CD4-positive, alpha-beta memory T cell (primary cell): ENCODE measurements around the gene ANKRD13A. TPM values are rescaled to one million over a fixed set of nuclear protein-coding genes. Genes with fewer than 3 reads are reported as not detected.
A peak's percentile ranks its signal among the peaks of the same experiment; 100 is the strongest.

ENCODE experiments used
- CTCF ChIA-PET: fragments of 350-600 bp; sonication (Branson Sonifier 250); formaldehyde crosslinking; loops from one replicate; lab custom pipeline; 2021; ENCODE audit warnings: inconsistent platforms; ENCODE audit not compliant: partially characterized antibody; lab: Charles Lee
- POLR2A ChIA-PET: fragments of 350-600 bp; sonication (Branson Sonifier 250); formaldehyde crosslinking; loops from one replicate; lab custom pipeline; 2021; ENCODE audit not compliant: partially characterized antibody; lab: Charles Lee
- DNase-seq, 5 donors: peaks; one replicate each; pipeline versions ENCODE4 v3.0.0 to v3.0.0-alpha.2; 2020 to 2022; ENCODE audit warnings: mixed read lengths in 1 of 5
- H3K27ac ChIP-seq: one replicate; pipeline ENCODE4 v1.7.0; 2013; ENCODE audit warnings: low read depth, low read length
- H3K27me3 ChIP-seq: 2 replicates; pipeline ENCODE4 v1.7.0; 2013; ENCODE audit warnings: mild to moderate bottlenecking, low read length, moderate library complexity; ENCODE audit not compliant: insufficient read depth
- H3K36me3 ChIP-seq: 2 replicates; pipeline ENCODE4 v1.7.0; 2013; ENCODE audit warnings: mild to moderate bottlenecking, low read length, moderate library complexity; ENCODE audit not compliant: insufficient read depth
- H3K4me1 ChIP-seq: 2 replicates; pipeline ENCODE4 v1.7.0; 2013; ENCODE audit warnings: mild to moderate bottlenecking, low read length, moderate library complexity; ENCODE audit not compliant: insufficient read depth
- H3K4me3 ChIP-seq, 2 donors: one replicate each; pipeline ENCODE4 v1.7.0; 2013; ENCODE audit warnings: low read length in 2 of 2, mild to moderate bottlenecking in 1 of 2
- H3K9me3 ChIP-seq, 2 donors: one replicate each; pipeline ENCODE4 v1.7.0; 2013; ENCODE audit warnings: low read length in 2 of 2, control low read depth in 1 of 2; ENCODE audit not compliant: control insufficient read depth in 1 of 2
- H3K27ac Mint-ChIP-seq, 7 donors: one replicate each; pipeline ENCODE4 v1.8.0; 2020 to 2021; ENCODE audit warnings: mixed read lengths in 7 of 7, mild to moderate bottlenecking in 6 of 7, inconsistent platforms in 3 of 7, moderate library complexity in 3 of 7
- H3K27me3 Mint-ChIP-seq, 2 donors: one replicate each; pipeline ENCODE4 v1.8.0; 2020 to 2021; ENCODE audit warnings: mixed read lengths in 2 of 2
- H3K36me3 Mint-ChIP-seq, 2 donors: one replicate each; pipeline ENCODE4 v1.8.0; 2020 to 2021; ENCODE audit warnings: mixed read lengths in 2 of 2, inconsistent platforms in 1 of 2, mild to moderate bottlenecking in 1 of 2
- H3K4me1 Mint-ChIP-seq, 4 donors: one replicate each; pipeline ENCODE4 v1.8.0; 2020 to 2021; ENCODE audit warnings: mixed read lengths in 4 of 4, mild to moderate bottlenecking in 1 of 4
- H3K4me3 Mint-ChIP-seq, 8 donors: one replicate each; pipeline ENCODE4 v1.8.0; 2020 to 2021; ENCODE audit warnings: mixed read lengths in 8 of 8, mild to moderate bottlenecking in 7 of 8, moderate library complexity in 6 of 8, inconsistent platforms in 3 of 8
- H3K9me3 Mint-ChIP-seq, 8 donors: one replicate each; pipeline ENCODE4 v1.8.0; 2020 to 2021; ENCODE audit warnings: mixed read lengths in 8 of 8, mild to moderate bottlenecking in 5 of 8, inconsistent platforms in 3 of 8, moderate library complexity in 1 of 8
- intact Hi-C: fragments of 100-400 bp; cut with micrococcal nuclease; formaldehyde crosslinking; loops from one replicate; pipeline ENCODE4 v1.15.1; 2023
- polyA plus RNA-seq, 2 donors: library from polyadenylated mRNA; unstranded; fragments of 300-500 nt; fragmentation: Illumina TruSeq; gene quantifications; one replicate each; pipeline ENCODE4 v1.2.3, GENCODE V29; 2021
- total RNA-seq, 2 experiments: library from RNA; stranded (reverse); gene quantifications; one replicate each; pipeline ENCODE4 v1.2.3, GENCODE V29; 2021

ANKRD13A gene
- total and polyA plus RNA-seq, 4 experiments from 2014 or later: 66.6 to 99.7 (median 83.2) TPM

- DNase-seq: no peak
- H3K9me3 Mint-ChIP-seq: no peaks in the 10 kb centered on the region
- H3K4me1 Mint-ChIP-seq: peaks cover 0 to 3% (median under 1%) of the 10 kb centered on the region in 4 donors
- peaks cover 69% of the 10 kb centered on the region for H3K36me3 ChIP-seq
- no peaks in the 10 kb centered on the region for H3K27me3 Mint-ChIP-seq
- ChIA-PET CTCF (interaction anchor here (0.8 to 1.8 kb wide), 5 partner anchors 9 to 170 kb away, joined by 3 to 5 read pairs (median 3); no protein-coding TSS in a partner anchor), POLR2A (interaction anchor here (0.6 to 1.1 kb wide), 2 partner anchors 28 to 216 kb away, joined by 3 to 5 read pairs; no protein-coding TSS in a partner anchor)
- H3K36me3 Mint-ChIP-seq: peaks cover 56 to 80% of the 10 kb centered on the region in 2 donors
- H3K27me3 ChIP-seq: no peaks in the 10 kb centered on the region
- intact Hi-C loops: no loop called here
- peak overlapping the region in 6 of 7 donors; percentile 17 to 64 (median 58) for H3K27ac Mint-ChIP-seq
- no peak overlapping the region for H3K27ac ChIP-seq
- H3K4me3 ChIP-seq: no peak overlapping the region
- H3K9me3 ChIP-seq: no peaks in the 10 kb centered on the region
- H3K4me1 ChIP-seq: no peaks in the 10 kb centered on the region
- no peak overlapping the region for H3K4me3 Mint-ChIP-seq
These were observed 24.1 kb downstream of the ANKRD13A start for GRCh38 chr12:110023059-110023980.

- H3K9me3 ChIP-seq: no peaks in the 10 kb centered on the region
- H3K4me3 Mint-ChIP-seq: no peak overlapping the region
- intact Hi-C loops: no loop called here
- no peaks in the 10 kb centered on the region for H3K27me3 Mint-ChIP-seq
- no peaks in the 10 kb centered on the region for H3K27me3 ChIP-seq
- no peaks in the 10 kb centered on the region for H3K9me3 Mint-ChIP-seq
- no peak for DNase-seq
- POLR2A ChIA-PET: interaction anchor here (0.6 to 1.1 kb wide), 4 partner anchors 13 to 217 kb away, joined by 3 to 5 read pairs (median 4); no protein-coding TSS in a partner anchor
- H3K4me1 Mint-ChIP-seq: peaks cover 0 to 3% (median 0%) of the 10 kb centered on the region in 4 donors
- no peak overlapping the region for H3K27ac ChIP-seq
- peaks cover 52 to 78% of the 10 kb centered on the region in 2 donors for H3K36me3 Mint-ChIP-seq
- H3K4me1 ChIP-seq: no peaks in the 10 kb centered on the region
- no peak overlapping the region for H3K4me3 ChIP-seq
- CTCF ChIA-PET: interaction anchor here (0.6 to 1.2 kb wide), 5 partner anchors 39 to 172 kb away, joined by 3 to 5 read pairs (median 3); no protein-coding TSS in a partner anchor
- H3K36me3 ChIP-seq: peaks cover 66% of the 10 kb centered on the region
- H3K27ac Mint-ChIP-seq: peak overlapping the region in 5 of 7 donors; percentile 9 to 62 (median 59)
These were observed 24.8 kb downstream of the ANKRD13A start for GRCh38 chr12:110024051-110024450.

GRCh38 chr12:110028323-110028722 is 29.1 kb downstream of the ANKRD13A start:
- no peaks in the 10 kb centered on the region for H3K9me3 Mint-ChIP-seq
- H3K4me3 ChIP-seq: no peak overlapping the region
- no peaks in the 10 kb centered on the region for H3K27me3 ChIP-seq
- no peak overlapping the region for H3K4me3 Mint-ChIP-seq
- peak overlapping the region in 4 of 7 donors; percentile 10 to 82 (median 12) for H3K27ac Mint-ChIP-seq
- peaks cover 49 to 69% of the 10 kb centered on the region in 2 donors for H3K36me3 Mint-ChIP-seq
- ChIA-PET POLR2A (no interaction called here), CTCF (interaction anchor here (0.9 to 1.2 kb wide), 2 partner anchors 9 to 42 kb away, joined by 3 read pairs; no protein-coding TSS in a partner anchor)
- H3K9me3 ChIP-seq: no peaks in the 10 kb centered on the region
- H3K27ac ChIP-seq: no peak overlapping the region
- intact Hi-C loops: no loop called here
- H3K4me1 ChIP-seq: no peaks in the 10 kb centered on the region
- peaks cover 45% of the 10 kb centered on the region for H3K36me3 ChIP-seq
- no peak for DNase-seq
- H3K27me3 Mint-ChIP-seq: no peaks in the 10 kb centered on the region
- H3K4me1 Mint-ChIP-seq: peaks cover 0 to 3% (median 0%) of the 10 kb centered on the region in 4 donors

GRCh38 chr12:110029290-110029815 is 30.1 kb downstream of the ANKRD13A start:
- Mint-ChIP-seq H3K27me3 (no peaks in the 10 kb centered on the region), H3K4me1 (no peaks in the 10 kb centered on the region), H3K27ac (no peak overlapping the region), H3K36me3 (peaks cover 47 to 69% of the 10 kb centered on the region in 2 donors), H3K9me3 (no peaks in the 10 kb centered on the region), H3K4me3 (no peak overlapping the region)
- H3K27ac ChIP-seq: no peak overlapping the region
- H3K27me3 ChIP-seq: no peaks in the 10 kb centered on the region
- H3K4me1 ChIP-seq: no peaks in the 10 kb centered on the region
- ChIA-PET POLR2A (no interaction called here), CTCF (interaction anchor here (0.9 kb wide), 1 partner anchor 41 kb away, joined by 3 read pairs; no protein-coding TSS in a partner anchor)
- no peak overlapping the region for H3K4me3 ChIP-seq
- H3K9me3 ChIP-seq: no peaks in the 10 kb centered on the region
- peaks cover 48% of the 10 kb centered on the region for H3K36me3 ChIP-seq
- intact Hi-C loops: no loop called here
- DNase-seq: no peak

- CTCF ChIA-PET: no interaction called here
- no peak overlapping the region for H3K4me3 Mint-ChIP-seq
- H3K36me3 Mint-ChIP-seq: peaks cover 56 to 77% of the 10 kb centered on the region in 2 donors
- intact Hi-C loops: no loop called here
- Histone ChIP-seq H3K36me3 (peaks cover 44% of the 10 kb centered on the region), H3K9me3 (no peaks in the 10 kb centered on the region), H3K4me1 (peaks cover 4% of the 10 kb centered on the region), H3K27ac (no peak overlapping the region), H3K4me3 (no peak overlapping the region), H3K27me3 (no peaks in the 10 kb centered on the region)
- peak overlapping the region in 1 of 7 donors; percentile 68 for H3K27ac Mint-ChIP-seq
- H3K9me3 Mint-ChIP-seq: no peaks in the 10 kb centered on the region
- peaks cover 3 to 9% (median 5%) of the 10 kb centered on the region in 4 donors for H3K4me1 Mint-ChIP-seq
- H3K27me3 Mint-ChIP-seq: no peaks in the 10 kb centered on the region
- POLR2A ChIA-PET: interaction anchor here (0.6 kb wide), 1 partner anchor 40 kb away, joined by 3 read pairs; no protein-coding TSS in a partner anchor
- no peak for DNase-seq
These were observed 34.7 kb downstream of the ANKRD13A start for GRCh38 chr12:110033888-110034287.

- H3K4me1 Mint-ChIP-seq: peaks cover 17 to 26% (median 22%) of the 10 kb centered on the region in 4 donors
These were observed 36.4 kb downstream of the ANKRD13A start for GRCh38 chr12:110035534-110036104.

More at GRCh38 chr12:110035534-110036104, 36.4 kb downstream of the ANKRD13A start:
- Histone ChIP-seq H3K9me3 (no peaks in the 10 kb centered on the region), H3K4me3 (no peak overlapping the region), H3K36me3 (peaks cover 31% of the 10 kb centered on the region), H3K27me3 (no peaks in the 10 kb centered on the region), H3K4me1 (peaks cover 21% of the 10 kb centered on the region), H3K27ac (no peak overlapping the region)
- CTCF ChIA-PET: no interaction called here
- Mint-ChIP-seq H3K36me3 (peaks cover 46 to 80% of the 10 kb centered on the region in 2 donors), H3K27me3 (no peaks in the 10 kb centered on the region), H3K9me3 (no peaks in the 10 kb centered on the region), H3K4me3 (no peak overlapping the region), H3K27ac (peak overlapping the region in 3 of 7 donors; percentile 9 to 42 (median 25))
- no peak for DNase-seq
- POLR2A ChIA-PET: interaction anchor here (0.9 kb wide), 1 partner anchor 12 kb away, joined by 3 read pairs; no protein-coding TSS in a partner anchor
- intact Hi-C loops: no loop called here
